GM18909 (cell line): Measurements from ENCODE around the gene SLC16A5.
"Not testable (repeated sequence)": the region's sequence is repeated elsewhere in the genome, so short reads cannot be mapped to it uniquely, and the experiment has no call there.

ENCODE experiments used
- ATAC-seq: cut with Tn5 transposase; IDR thresholded peaks from one replicate; pipeline ENCODE4 v1.9.1; 2021; ENCODE audit warnings: mild to moderate bottlenecking; ENCODE audit not compliant: unreplicated experiment, poor library complexity

Gene SLC16A5

GRCh38 chr17:75063626-75064025, 24.1 kb upstream of the SLC16A5 start:
- ATAC-seq: no peak

- ATAC-seq: no peak
These were observed 23.7 kb upstream of the SLC16A5 start for GRCh38 chr17:75064040-75064439.

- no peak for ATAC-seq
These were observed 23.3 kb upstream of the SLC16A5 start for GRCh38 chr17:75064460-75064859.

- no peak for ATAC-seq
These were observed 22.7 kb upstream of the SLC16A5 start for GRCh38 chr17:75064867-75065561.

GRCh38 chr17:75065562-75066151, 22.1 kb upstream of the SLC16A5 start:
- no peak for ATAC-seq

GRCh38 chr17:75067856-75068255, 19.9 kb upstream of the SLC16A5 start:
- ATAC-seq: no peak

- ATAC-seq: no peak
These were observed 19.0 kb upstream of the SLC16A5 start for GRCh38 chr17:75068750-75069149.

- ATAC-seq: no peak
These were observed 18.0 kb upstream of the SLC16A5 start for GRCh38 chr17:75069783-75070182.

- ATAC-seq: not testable (repeated sequence)
These were observed 16.1 kb upstream of the SLC16A5 start for GRCh38 chr17:75071478-75072271.

- not testable (repeated sequence) for ATAC-seq
These were observed 14.8 kb upstream of the SLC16A5 start for GRCh38 chr17:75072909-75073308.

GRCh38 chr17:75073618-75074047, 14.1 kb upstream of the SLC16A5 start:
- ATAC-seq: no peak

GRCh38 chr17:75074532-75074931, 13.2 kb upstream of the SLC16A5 start:
- ATAC-seq: no peak

GRCh38 chr17:75075597-75076336, 12.0 kb upstream of the SLC16A5 start:
- no peak for ATAC-seq

- no peak for ATAC-seq
These were observed 10.7 kb upstream of the SLC16A5 start for GRCh38 chr17:75077072-75077495.

GRCh38 chr17:75077496-75078283, 10.1 kb upstream of the SLC16A5 start:
- ATAC-seq: peak; percentile 44

GRCh38 chr17:75078284-75079022, 9.3 kb upstream of the SLC16A5 start:
- peak; percentile 53 for ATAC-seq

- no peak for ATAC-seq
These were observed 8.8 kb upstream of the SLC16A5 start for GRCh38 chr17:75079023-75079373.

GRCh38 chr17:75081611-75082540, 5.9 kb upstream of the SLC16A5 start:
- ATAC-seq: no peak
